Caco-2 (cell line): Measurements from ENCODE around the gene WDR43. TPM values are rescaled to one million over a fixed set of nuclear protein-coding genes. Genes with fewer than 3 reads are reported as not detected.

Experiments used
- BruUV-seq: library from RNA; stranded (reverse); fragments of 400-500 nt; replicated peaks from 2 replicates; lab custom pipeline; 2021; lab: Mats Ljungman, UMichigan
- CTCF ChIA-PET: fragments of 300-600 bp; sonication (Branson Sonifier 250); formaldehyde crosslinking; loops from one replicate; lab custom pipeline; 2022; ENCODE audit warnings: antibody characterized with exemption; lab: Charles Lee
- POLR2A ChIA-PET: fragments of 300-600 bp; sonication (Branson Sonifier 250); formaldehyde crosslinking; loops from one replicate; lab custom pipeline; 2022; ENCODE audit warnings: antibody characterized with exemption; lab: Charles Lee
- DNase-seq, 2 experiments: peaks; one replicate each; pipeline versions ENCODE4 v3.0.0 to v3.0.0-alpha.2; 2020 to 2022
- H3K27me3 ChIP-seq: replicated peaks from 2 replicates; pipeline ENCODE4 v1.6.0; 2011; ENCODE audit warnings: low read length; ENCODE audit not compliant: control insufficient read depth, insufficient read depth
- H3K36me3 ChIP-seq: 2 replicates; pipeline ENCODE4 v1.5.1; 2011; ENCODE audit warnings: low read length; ENCODE audit not compliant: control insufficient read depth, insufficient read depth
- H3K4me1 ChIP-seq: fragments of 250-450 bp; sonication (Bioruptor Pico); 2 replicates; pipeline ENCODE4 v1.5.1; 2020; ENCODE audit warnings: mild to moderate bottlenecking
- H3K4me3 ChIP-seq: 2 replicates; pipeline ENCODE4 v1.5.1; 2011; ENCODE audit warnings: low read depth, mild to moderate bottlenecking, control low read depth, low read length
- H3K9me3 ChIP-seq: fragments of 250-450 bp; sonication (Bioruptor Pico); 2 replicates; pipeline ENCODE4 v1.5.1; 2020; ENCODE audit warnings: mild to moderate bottlenecking, moderate library complexity
- H3K27ac Mint-ChIP-seq: one replicate; pipeline ENCODE4 v1.8.0; 2022; ENCODE audit warnings: mixed read lengths; ENCODE audit not compliant: unreplicated experiment
- H3K27me3 Mint-ChIP-seq: one replicate; pipeline ENCODE4 v1.8.0; 2022; ENCODE audit warnings: mixed read lengths; ENCODE audit not compliant: insufficient read depth, unreplicated experiment
- H3K36me3 Mint-ChIP-seq: one replicate; pipeline ENCODE4 v1.8.0; 2022; ENCODE audit warnings: mild to moderate bottlenecking, mixed read lengths; ENCODE audit not compliant: insufficient read depth, unreplicated experiment
- H3K4me1 Mint-ChIP-seq: one replicate; pipeline ENCODE4 v1.8.0; 2022; ENCODE audit warnings: low read depth, mixed read lengths; ENCODE audit not compliant: unreplicated experiment
- H3K4me3 Mint-ChIP-seq: one replicate; pipeline ENCODE4 v1.8.0; 2022; ENCODE audit warnings: mild to moderate bottlenecking, moderate library complexity, mixed read lengths; ENCODE audit not compliant: unreplicated experiment
- H3K9me3 Mint-ChIP-seq: one replicate; pipeline ENCODE4 v1.8.0; 2022; ENCODE audit warnings: mixed read lengths; ENCODE audit not compliant: unreplicated experiment
- CTCF ChIP-seq, 2 experiments: fragments of 200-600 bp in 1 of 2; IDR thresholded peaks; 1 replicate in 1 of 2; 2 replicates in 1 of 2; pipeline versions ENCODE4 v1.5.1 to v1.8.0; 2011 to 2022; ENCODE audit warnings: antibody characterized with exemption in 1 of 2, control low read depth in 1 of 2, inconsistent platforms in 1 of 2, low read depth in 1 of 2, low read length in 1 of 2, mild to moderate bottlenecking in 1 of 2, moderate library complexity in 1 of 2; ENCODE audit not compliant: insufficient read depth in 1 of 2, severe bottlenecking in 1 of 2, unreplicated experiment in 1 of 2
- intact Hi-C: fragments of 100-400 bp; cut with micrococcal nuclease; formaldehyde crosslinking; loops from one replicate; pipeline ENCODE4 v1.10.0; 2022; ENCODE audit not compliant: unreplicated experiment
- total RNA-seq: library from RNA; stranded (reverse); gene quantifications from 2 replicates; pipeline ENCODE4 v1.2.3, GENCODE V29; 2022

WDR43 gene
- total RNA-seq, 1 experiment from 2014 or later = 133 TPM

- Mint-ChIP-seq H3K36me3 (peaks cover 95% of the 10 kb centered on the region), H3K27me3 (no peaks in the 10 kb centered on the region), H3K4me1 (peaks cover 10% of the 10 kb centered on the region), H3K27ac (peak overlapping the region; percentile 34), H3K9me3 (no peaks in the 10 kb centered on the region), H3K4me3 (no peak overlapping the region)
- POLR2A ChIA-PET = interaction anchor here (1.1 kb wide), 1 partner anchor 14 kb away, joined by 3 read pairs; no protein-coding TSS in a partner anchor
- intact Hi-C loops = no loop called here
- H3K36me3 ChIP-seq = peaks cover 10% of the 10 kb centered on the region
- DNase-seq = no peak
- H3K9me3 ChIP-seq = no peaks in the 10 kb centered on the region
- H3K27me3 ChIP-seq = no peaks in the 10 kb centered on the region
- H3K4me1 ChIP-seq = no peaks in the 10 kb centered on the region
- BruUV-seq = no TSS peak
- TF ChIP-seq CTCF (IDR thresholded peaks at IDR 0.05; ENCODE audit: insufficient read depth in 1 of 2, low read depth in 1 of 2, low read length in 1 of 2, severe bottlenecking in 1 of 2, unreplicated experiment in 1 of 2) = no peak
- CTCF ChIA-PET = interaction anchor here (0.6 kb wide), 1 partner anchor 12 kb away, joined by 3 read pairs; no protein-coding TSS in a partner anchor
- no peak overlapping the region for H3K4me3 ChIP-seq
Observed at GRCh38 chr2:28909655-28910353, 15.3 kb downstream of the WDR43 start.

GRCh38 chr2:28915939-28916338, 21.5 kb downstream of the WDR43 start:
- POLR2A ChIA-PET = no interaction called here
- Mint-ChIP-seq H3K27ac (peak overlapping the region; percentile 2), H3K4me1 (peaks cover 22% of the 10 kb centered on the region), H3K9me3 (no peaks in the 10 kb centered on the region), H3K27me3 (no peaks in the 10 kb centered on the region), H3K4me3 (no peak overlapping the region), H3K36me3 (peaks cover 96% of the 10 kb centered on the region)
- no TSS peak for BruUV-seq
- Histone ChIP-seq H3K4me3 (no peak overlapping the region), H3K4me1 (peaks cover 19% of the 10 kb centered on the region; the same call in 1 of the 2 replicates), H3K27me3 (no peaks in the 10 kb centered on the region), H3K36me3 (peaks cover 2% of the 10 kb centered on the region; the same call in 1 of the 2 replicates), H3K9me3 (no peaks in the 10 kb centered on the region)
- DNase-seq = no peak
- CTCF ChIA-PET = no interaction called here
- intact Hi-C loops = no loop called here
- no peak for TF ChIP-seq CTCF (IDR thresholded peaks at IDR 0.05; ENCODE audit: insufficient read depth in 1 of 2, low read depth in 1 of 2, low read length in 1 of 2, severe bottlenecking in 1 of 2, unreplicated experiment in 1 of 2)

GRCh38 chr2:28926847-28927246, 32.4 kb downstream of the WDR43 start:
- intact Hi-C loops = no loop called here
- no peak for DNase-seq
- TF ChIP-seq CTCF (IDR thresholded peaks at IDR 0.05; ENCODE audit: insufficient read depth in 1 of 2, low read depth in 1 of 2, low read length in 1 of 2, severe bottlenecking in 1 of 2, unreplicated experiment in 1 of 2) = no peak
- Histone ChIP-seq H3K9me3 (no peaks in the 10 kb centered on the region), H3K4me1 (no peaks in the 10 kb centered on the region), H3K27me3 (no peaks in the 10 kb centered on the region), H3K36me3 (peaks cover 8% of the 10 kb centered on the region), H3K4me3 (no peak overlapping the region)
- Mint-ChIP-seq H3K9me3 (no peaks in the 10 kb centered on the region), H3K4me3 (no peak overlapping the region), H3K27ac (no peak overlapping the region), H3K36me3 (peaks cover 99% of the 10 kb centered on the region), H3K27me3 (no peaks in the 10 kb centered on the region), H3K4me1 (peaks cover 10% of the 10 kb centered on the region)
- CTCF ChIA-PET = no interaction called here
- no TSS peak for BruUV-seq
- POLR2A ChIA-PET = no interaction called here
